HepG2 (cell line): ENCODE results near the gene MTF1. TPM values are rescaled to one million over a fixed set of nuclear protein-coding genes. Genes with fewer than 3 reads are reported as not detected.

ENCODE experiments used
- AGO1 ChIP-seq: fragments of 200-400 bp; formaldehyde crosslinking; IDR thresholded peaks from 2 replicates; pipeline ENCODE4 v1.6.1; 2017; ENCODE audit warnings: mild to moderate bottlenecking, low read depth, low read length, moderate library complexity; ENCODE audit not compliant: poor library complexity, severe bottlenecking
- GABPA ChIP-seq, 2 experiments: IDR thresholded peaks; 2 replicates each; pipeline ENCODE4 v1.6.1; 2011 to 2016; ENCODE audit warnings: low read depth in 2 of 2, low read length in 1 of 2, missing biosample characterization in 1 of 2, missing genetic modification characterization in 1 of 2
- KDM6A ChIP-seq: IDR thresholded peaks from 2 replicates; pipeline ENCODE4 v1.6.1; 2016; ENCODE audit warnings: low read depth
- KIAA2018 ChIP-seq: sonication (generic); formaldehyde crosslinking; IDR thresholded peaks from 2 replicates; pipeline ENCODE4 v1.5.0; 2020; ENCODE audit warnings: mild to moderate bottlenecking, missing genetic modification reagents, borderline replicate concordance
- KLF6 ChIP-seq: IDR thresholded peaks from 2 replicates; pipeline ENCODE4 v1.8.0; 2016; ENCODE audit warnings: missing biosample characterization, missing genetic modification reagents
- NFATC3 ChIP-seq: sonication (generic); formaldehyde crosslinking; IDR thresholded peaks from 2 replicates; pipeline ENCODE4 v1.5.1; 2020; ENCODE audit warnings: mild to moderate bottlenecking, missing genetic modification reagents
- NFRKB ChIP-seq: fragments of 450-650 bp; IDR thresholded peaks from 2 replicates; pipeline ENCODE4 v1.6.1; 2017
- RBM22 ChIP-seq: fragments of 200-400 bp; formaldehyde crosslinking; optimal IDR thresholded peaks from 2 replicates; pipeline ENCODE3; 2017; ENCODE audit warnings: mild to moderate bottlenecking, low read length, moderate library complexity
- SCMH1 ChIP-seq: sonication (generic); formaldehyde crosslinking; IDR thresholded peaks from 2 replicates; pipeline ENCODE4 v1.9.0; 2021; ENCODE audit warnings: missing genetic modification reagents, mild to moderate bottlenecking, borderline replicate concordance
- SNRNP70 ChIP-seq: fragments of 200-400 bp; formaldehyde crosslinking; IDR thresholded peaks from 2 replicates; pipeline ENCODE4 v1.6.1; 2017; ENCODE audit warnings: mild to moderate bottlenecking, low read depth, low read length, moderate library complexity
- SPEN ChIP-seq: sonication (generic); formaldehyde crosslinking; IDR thresholded peaks from 2 replicates; pipeline ENCODE4 v1.5.1; 2020; ENCODE audit warnings: low read depth, mild to moderate bottlenecking, missing genetic modification reagents
- YY1 ChIP-seq: IDR thresholded peaks from 2 replicates; pipeline ENCODE4 v1.6.1; 2011; ENCODE audit warnings: low read length, low read depth, moderate library complexity, mild to moderate bottlenecking; ENCODE audit not compliant: insufficient read depth, insufficient replicate concordance
- ZFY ChIP-seq: sonication (generic); formaldehyde crosslinking; IDR thresholded peaks from 2 replicates; pipeline ENCODE4 v1.4.0; 2020; ENCODE audit warnings: missing genetic modification reagents
- ZHX1 ChIP-seq: sonication (generic); formaldehyde crosslinking; IDR thresholded peaks from 2 replicates; pipeline ENCODE4 v1.8.1; 2022; ENCODE audit warnings: low read depth, mild to moderate bottlenecking, missing genetic modification reagents
- ZNF10 ChIP-seq: sonication (generic); formaldehyde crosslinking; IDR thresholded peaks from 2 replicates; pipeline ENCODE4 v1.4.0; 2020; ENCODE audit warnings: mild to moderate bottlenecking, low read depth, missing genetic modification reagents, borderline replicate concordance
- ZNF263 ChIP-seq: sonication (generic); formaldehyde crosslinking; IDR thresholded peaks from 2 replicates; pipeline ENCODE4 v1.4.0; 2020; ENCODE audit warnings: missing genetic modification reagents
- ZNF331 ChIP-seq: sonication (generic); formaldehyde crosslinking; IDR thresholded peaks from 2 replicates; pipeline ENCODE4 v1.4.0; 2020; ENCODE audit warnings: missing genetic modification reagents
- ZNF589 ChIP-seq: sonication (generic); formaldehyde crosslinking; conservative IDR thresholded peaks from 2 replicates; pipeline ENCODE4 v1.8.0; 2022; ENCODE audit warnings: mild to moderate bottlenecking, moderate library complexity, missing genetic modification reagents
- ZNF891 ChIP-seq: sonication (generic); formaldehyde crosslinking; IDR thresholded peaks from 2 replicates; pipeline ENCODE4 v1.5.0; 2020; ENCODE audit warnings: mild to moderate bottlenecking, missing genetic modification reagents
- polyA plus RNA-seq, 8 experiments: library from polyadenylated mRNA; depleted of rRNA in 3 of 8; stranded (reverse) in 7 of 8; unstranded in 1 of 8; fragments of >200 nt; fragmentation: Illumina TruSeq in 4 of 8; extraction: Trizol in 4 of 8; gene quantifications; 2 replicates each; pipeline versions ENCODE4 v1.2.1 to v1.2.3, GENCODE V29; 2011 to 2016; ENCODE audit warnings: low read depth in 4 of 8, missing spikeins in 1 of 8, mixed read lengths in 1 of 8; ENCODE audit not compliant: insufficient read depth in 1 of 8
- total RNA-seq, 5 experiments: library from RNA; depleted of rRNA; stranded (reverse); fragments of >200 nt; fragmentation: Illumina TruSeq; extraction: Trizol; gene quantifications; 2 replicates each; pipeline ENCODE4 v1.2.3, GENCODE V29; 2016; ENCODE audit warnings: low read depth in 1 of 5

MTF1 gene
- total and polyA plus RNA-seq, 2 of the 13 experiments (the other 11 are each of a cell fraction or from before 2014, with no cell fraction given) = 2.4 to 3.3 TPM

- TF ChIP-seq SNRNP70 (no peak), NFATC3 (CRISPR knock-in tag) (no peak), SPEN (CRISPR knock-in tag) (peak; percentile 78), ZNF10 (CRISPR knock-in tag) (no peak), NFRKB (no peak), KLF6 (CRISPR knock-in tag) (no peak), ZFY (peak; percentile 93), GABPA (IDR thresholded peaks at IDR 0.05; ENCODE audit: low read depth, low read length) (peak; percentile 88), GABPA (CRISPR knock-in tag; IDR thresholded peaks at IDR 0.05; ENCODE audit: low read depth) (peak; percentile 91), YY1 (peak; percentile 6), KDM6A (no peak), KIAA2018 (CRISPR knock-in tag) (no peak), SCMH1 (CRISPR knock-in tag) (no peak), ZNF263 (no peak), AGO1 (peak; percentile 36), ZNF589 (CRISPR knock-in tag) (no peak), ZNF891 (0 out of 2 replicates have a peak, but pooled peaks have one; percentile 42), ZHX1 (CRISPR knock-in tag) (no peak), RBM22 (no peak), ZNF331 (CRISPR knock-in tag) (peak; percentile 31; the same call in 1 of the 2 replicates)
Measured at GRCh38 chr1:37807555-37808368, 51.6 kb downstream of the MTF1 start, which contains the start of the genes C1orf122 and YRDC (continued).
